GM23338 (cell line): ENCODE data around the gene PPP4R2. TPM values are rescaled to one million over a fixed set of nuclear protein-coding genes. Genes with fewer than 3 reads are reported as not detected.

Experiments
- ATAC-seq: fragments of 200-7000 bp; cut with Tn5 transposase; 3 replicates; pipeline ENCODE4 v1.9.1; 2020
- DNase-seq: peaks from one replicate; pipeline ENCODE4 v3.0.0-alpha.2; 2015; ENCODE audit warnings: low spot score
- H2AFZ ChIP-seq: fragments of 200-600 bp; sonication (generic); 2 replicates; pipeline ENCODE4 v1.8.0; 2016; ENCODE audit warnings: antibody characterized with exemption, mild to moderate bottlenecking, moderate library complexity
- H3F3A ChIP-seq: fragments of 200-600 bp; sonication (generic); replicated peaks from 2 replicates; pipeline ENCODE4 v1.8.0; 2017; ENCODE audit warnings: antibody characterized with exemption, mixed run types, low read depth
- H3K27ac ChIP-seq: fragments of 200-600 bp; sonication (generic); 2 replicates; pipeline ENCODE4 v1.6.1; 2016; ENCODE audit warnings: low read depth
- H3K27me3 ChIP-seq: fragments of 200-600 bp; sonication (generic); 2 replicates; pipeline ENCODE4 v1.8.0; 2016; ENCODE audit warnings: mild to moderate bottlenecking, mixed run types, moderate library complexity; ENCODE audit not compliant: insufficient read depth
- H3K36me3 ChIP-seq: fragments of 200-600 bp; sonication (generic); 2 replicates; pipeline ENCODE4 v1.8.0; 2016; ENCODE audit warnings: mild to moderate bottlenecking; ENCODE audit not compliant: insufficient read depth
- H3K4me1 ChIP-seq: fragments of 200-600 bp; sonication (generic); 2 replicates; pipeline ENCODE4 v1.8.0; 2016; ENCODE audit warnings: mild to moderate bottlenecking, moderate library complexity; ENCODE audit not compliant: insufficient read depth
- H3K4me2 ChIP-seq: fragments of 200-600 bp; sonication (generic); 2 replicates; pipeline ENCODE4 v1.7.1; 2017; ENCODE audit warnings: mixed run types
- H3K4me3 ChIP-seq: fragments of 200-600 bp; sonication (generic); 2 replicates; pipeline ENCODE4 v1.6.1; 2016; ENCODE audit warnings: mixed run types
- H3K79me2 ChIP-seq: fragments of 200-600 bp; sonication (generic); replicated peaks from 2 replicates; pipeline ENCODE4 v1.8.0; 2017; ENCODE audit warnings: mild to moderate bottlenecking; ENCODE audit not compliant: insufficient read depth
- H3K9me2 ChIP-seq: fragments of 200-600 bp; sonication (generic); 2 replicates; pipeline ENCODE4 v1.8.0; 2017; ENCODE audit not compliant: insufficient read depth
- H4K20me1 ChIP-seq: fragments of 200-600 bp; sonication (generic); replicated peaks from 2 replicates; pipeline ENCODE4 v1.8.0; 2017; ENCODE audit warnings: mild to moderate bottlenecking; ENCODE audit not compliant: insufficient read depth
- H3K27ac Mint-ChIP-seq: 2 replicates; pipeline ENCODE4 v1.8.0; 2020; ENCODE audit warnings: inconsistent platforms, mild to moderate bottlenecking, moderate library complexity, mixed read lengths
- H3K27me3 Mint-ChIP-seq: 3 replicates; pipeline ENCODE4 v1.8.0; 2022; ENCODE audit warnings: low read depth, mild to moderate bottlenecking, moderate library complexity, mixed read lengths, inconsistent platforms; ENCODE audit not compliant: insufficient read depth, poor library complexity
- H3K36me3 Mint-ChIP-seq: 3 replicates; pipeline ENCODE4 v1.8.0; 2021; ENCODE audit warnings: low read depth, mild to moderate bottlenecking, inconsistent platforms, moderate library complexity, mixed read lengths
- H3K4me1 Mint-ChIP-seq: 3 replicates; pipeline ENCODE4 v1.8.0; 2020; ENCODE audit warnings: mild to moderate bottlenecking, inconsistent platforms, mixed read lengths
- H3K4me3 Mint-ChIP-seq: 3 replicates; pipeline ENCODE4 v1.8.0; 2021; ENCODE audit warnings: moderate library complexity, mild to moderate bottlenecking, inconsistent platforms, mixed read lengths
- H3K9me3 Mint-ChIP-seq: 3 replicates; pipeline ENCODE4 v1.8.0; 2020; ENCODE audit warnings: moderate library complexity, mild to moderate bottlenecking, inconsistent platforms, mixed read lengths
- CREB1 ChIP-seq: fragments of 250-450 bp; sonication (Bioruptor Pico); IDR thresholded peaks from 2 replicates; pipeline ENCODE4 v1.5.0; 2020; ENCODE audit warnings: low read depth, mild to moderate bottlenecking, moderate library complexity
- CTCF ChIP-seq, 2 experiments: fragments of 200-600 bp in 1 of 2; sonication (generic) in 1 of 2; conservative IDR thresholded peaks; 2 replicates each; pipeline versions ENCODE4 v1.5.1 to v1.6.1; 2016 to 2017; ENCODE audit warnings: antibody characterized with exemption in 2 of 2, low read depth in 2 of 2, mild to moderate bottlenecking in 2 of 2, moderate library complexity in 1 of 2
- ETS1 ChIP-seq: IDR thresholded peaks from 2 replicates; pipeline ENCODE4 v1.6.1; 2016; ENCODE audit warnings: antibody characterized with exemption
- EZH2 ChIP-seq: fragments of 200-600 bp; sonication (generic); IDR thresholded peaks from one replicate; pipeline ENCODE4 v1.8.0; 2017; ENCODE audit warnings: antibody characterized with exemption, mild to moderate bottlenecking, low read depth; ENCODE audit not compliant: unreplicated experiment
- JUNB ChIP-seq: IDR thresholded peaks from one replicate; pipeline ENCODE4 v1.6.1; 2016; ENCODE audit warnings: antibody characterized with exemption; ENCODE audit not compliant: unreplicated experiment
- NANOG ChIP-seq: IDR thresholded peaks from 2 replicates; pipeline ENCODE4 v1.6.1; 2016; ENCODE audit warnings: antibody characterized with exemption, borderline replicate concordance
- POLR2AphosphoS5 ChIP-seq: IDR thresholded peaks from 2 replicates; pipeline ENCODE4 v1.6.1; 2016; ENCODE audit warnings: antibody characterized with exemption, low read depth
- REST ChIP-seq: IDR thresholded peaks from one replicate; pipeline ENCODE4 v1.6.1; 2018; ENCODE audit warnings: antibody characterized with exemption; ENCODE audit not compliant: unreplicated experiment
- STAT1 ChIP-seq: IDR thresholded peaks from one replicate; pipeline ENCODE4 v1.6.1; 2016; ENCODE audit warnings: antibody characterized with exemption; ENCODE audit not compliant: unreplicated experiment
- ZNF114 ChIP-seq: fragments of 250-450 bp; sonication (Bioruptor Pico); IDR thresholded peaks from 2 replicates; pipeline ENCODE4 v1.5.0; 2020; ENCODE audit warnings: mild to moderate bottlenecking, moderate library complexity
- polyA plus RNA-seq: library from polyadenylated mRNA; unstranded; fragments of >200 nt; fragmentation: Nextera tagmentation; extraction: Ambion mirVana; gene quantifications from 2 replicates; pipeline ENCODE4 v1.2.1, GENCODE V29; 2016
- total RNA-seq: library from RNA; depleted of rRNA; stranded (reverse); fragments of >200 nt; shearing (Covaris generic); gene quantifications from 2 replicates; pipeline ENCODE4 v1.2.3, GENCODE V29; 2014
- TF ChIP-seq, protein P1 (sequence below): fragments of 250-450 bp; sonication (Bioruptor Pico); IDR thresholded peaks from 2 replicates; pipeline ENCODE4 v1.5.0; 2020; ENCODE audit warnings: mild to moderate bottlenecking, moderate library complexity

PPP4R2 gene
- total and polyA plus RNA-seq, 2 experiments from 2014 or later = 62.7 to 117 TPM

DNA sequence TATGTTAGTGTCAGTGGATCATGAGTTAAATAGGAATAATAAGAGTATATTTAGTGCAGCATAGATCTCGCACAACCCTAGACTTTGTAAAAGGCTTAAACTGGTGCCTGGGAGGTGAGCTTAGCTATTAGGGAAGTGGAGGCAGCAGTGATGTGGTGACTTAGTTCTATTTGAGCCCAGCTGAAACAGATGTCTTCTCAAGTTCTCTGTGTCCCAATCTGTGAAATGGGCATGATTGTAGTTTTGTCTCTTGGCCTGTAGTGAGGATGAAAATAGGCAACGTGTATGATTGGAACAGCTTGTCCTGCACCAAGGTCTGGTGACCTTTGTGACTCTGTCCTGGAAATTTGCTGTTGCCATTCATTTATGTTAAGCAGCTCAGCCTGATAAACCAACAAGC is 99.6 kb downstream of the PPP4R2 start:
- H3K9me3 Mint-ChIP-seq = no peaks in the 10 kb centered on the region; the same call in 2 of the 3 replicates
- DNase-seq = no peak
- no peak for ATAC-seq
- peaks cover 19% of the 10 kb centered on the region for H3K4me1 Mint-ChIP-seq
- peaks cover 2% of the 10 kb centered on the region for H3K27me3 Mint-ChIP-seq
- H3K27ac ChIP-seq = no peak overlapping the region
- no peak overlapping the region for H3K27ac Mint-ChIP-seq
- no peaks in the 10 kb centered on the region for H3K9me2 ChIP-seq
- H3K4me1 ChIP-seq = peaks cover 13% of the 10 kb centered on the region
- H3K4me3 ChIP-seq = no peak overlapping the region
- no peak overlapping the region for H3K4me3 Mint-ChIP-seq
- no peaks in the 10 kb centered on the region for H4K20me1 ChIP-seq
- H3K36me3 Mint-ChIP-seq = no peaks in the 10 kb centered on the region
- H3K4me2 ChIP-seq = no peak overlapping the region
- no peaks in the 10 kb centered on the region for H3K27me3 ChIP-seq
- no peaks in the 10 kb centered on the region for H3F3A ChIP-seq
- no peak overlapping the region for H2AFZ ChIP-seq
- no peaks in the 10 kb centered on the region for H3K79me2 ChIP-seq
- no peak for TF ChIP-seq JUNB
- TF ChIP-seq POLR2AphosphoS5 = no peak
- TF ChIP-seq EZH2 = no peak
- no peak for TF ChIP-seq STAT1
- TF ChIP-seq CTCF (conservative IDR thresholded peaks at IDR 0.05; ENCODE audit: low read depth in 2 of 2) = no peak
- no peak for TF ChIP-seq ZNF114 (CRISPR knock-in tag)
- no peak for TF ChIP-seq ETS1
- no peaks in the 10 kb centered on the region for H3K36me3 ChIP-seq

DNA sequence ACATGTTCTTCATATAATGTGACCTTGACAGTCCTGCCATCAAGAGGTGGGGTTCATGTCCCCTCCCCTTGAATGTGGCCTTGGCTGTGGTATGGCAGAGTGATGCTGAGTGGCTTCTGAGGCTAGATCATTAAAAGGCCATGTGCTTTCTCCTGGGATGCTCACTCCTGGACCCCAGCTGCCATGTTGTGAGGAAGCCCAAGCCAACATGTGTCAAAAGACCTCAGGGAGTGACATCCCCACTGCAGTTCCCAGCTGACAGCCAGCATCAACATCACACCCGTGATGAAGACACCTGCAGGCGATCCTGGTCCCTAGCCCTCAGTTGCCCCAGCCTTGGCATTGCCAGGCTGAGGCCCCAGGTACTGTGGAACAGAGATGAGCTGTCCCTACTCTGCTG is 101.4 kb downstream of the PPP4R2 start:
- Mint-ChIP-seq H3K9me3 (no peaks in the 10 kb centered on the region; the same call in 2 of the 3 replicates), H3K4me1 (peaks cover 22% of the 10 kb centered on the region), H3K4me3 (no peak overlapping the region), H3K27ac (no peak overlapping the region), H3K27me3 (peaks cover 9% of the 10 kb centered on the region), H3K36me3 (no peaks in the 10 kb centered on the region)
- no peaks in the 10 kb centered on the region for H3K36me3 ChIP-seq
- no peaks in the 10 kb centered on the region for H4K20me1 ChIP-seq
- H3F3A ChIP-seq = no peaks in the 10 kb centered on the region
- H3K27ac ChIP-seq = no peak overlapping the region
- H3K9me2 ChIP-seq = no peaks in the 10 kb centered on the region
- peaks cover 13% of the 10 kb centered on the region for H3K4me1 ChIP-seq
- H2AFZ ChIP-seq = no peak overlapping the region
- no peaks in the 10 kb centered on the region for H3K79me2 ChIP-seq
- H3K4me3 ChIP-seq = no peak overlapping the region
- H3K27me3 ChIP-seq = no peaks in the 10 kb centered on the region
- no peak for DNase-seq
- H3K4me2 ChIP-seq = no peak overlapping the region
- ATAC-seq = no peak
- TF ChIP-seq REST (no peak), NANOG (no peak), JUNB (no peak), CREB1 (no peak)
- TF ChIP-seq, protein P1, sequence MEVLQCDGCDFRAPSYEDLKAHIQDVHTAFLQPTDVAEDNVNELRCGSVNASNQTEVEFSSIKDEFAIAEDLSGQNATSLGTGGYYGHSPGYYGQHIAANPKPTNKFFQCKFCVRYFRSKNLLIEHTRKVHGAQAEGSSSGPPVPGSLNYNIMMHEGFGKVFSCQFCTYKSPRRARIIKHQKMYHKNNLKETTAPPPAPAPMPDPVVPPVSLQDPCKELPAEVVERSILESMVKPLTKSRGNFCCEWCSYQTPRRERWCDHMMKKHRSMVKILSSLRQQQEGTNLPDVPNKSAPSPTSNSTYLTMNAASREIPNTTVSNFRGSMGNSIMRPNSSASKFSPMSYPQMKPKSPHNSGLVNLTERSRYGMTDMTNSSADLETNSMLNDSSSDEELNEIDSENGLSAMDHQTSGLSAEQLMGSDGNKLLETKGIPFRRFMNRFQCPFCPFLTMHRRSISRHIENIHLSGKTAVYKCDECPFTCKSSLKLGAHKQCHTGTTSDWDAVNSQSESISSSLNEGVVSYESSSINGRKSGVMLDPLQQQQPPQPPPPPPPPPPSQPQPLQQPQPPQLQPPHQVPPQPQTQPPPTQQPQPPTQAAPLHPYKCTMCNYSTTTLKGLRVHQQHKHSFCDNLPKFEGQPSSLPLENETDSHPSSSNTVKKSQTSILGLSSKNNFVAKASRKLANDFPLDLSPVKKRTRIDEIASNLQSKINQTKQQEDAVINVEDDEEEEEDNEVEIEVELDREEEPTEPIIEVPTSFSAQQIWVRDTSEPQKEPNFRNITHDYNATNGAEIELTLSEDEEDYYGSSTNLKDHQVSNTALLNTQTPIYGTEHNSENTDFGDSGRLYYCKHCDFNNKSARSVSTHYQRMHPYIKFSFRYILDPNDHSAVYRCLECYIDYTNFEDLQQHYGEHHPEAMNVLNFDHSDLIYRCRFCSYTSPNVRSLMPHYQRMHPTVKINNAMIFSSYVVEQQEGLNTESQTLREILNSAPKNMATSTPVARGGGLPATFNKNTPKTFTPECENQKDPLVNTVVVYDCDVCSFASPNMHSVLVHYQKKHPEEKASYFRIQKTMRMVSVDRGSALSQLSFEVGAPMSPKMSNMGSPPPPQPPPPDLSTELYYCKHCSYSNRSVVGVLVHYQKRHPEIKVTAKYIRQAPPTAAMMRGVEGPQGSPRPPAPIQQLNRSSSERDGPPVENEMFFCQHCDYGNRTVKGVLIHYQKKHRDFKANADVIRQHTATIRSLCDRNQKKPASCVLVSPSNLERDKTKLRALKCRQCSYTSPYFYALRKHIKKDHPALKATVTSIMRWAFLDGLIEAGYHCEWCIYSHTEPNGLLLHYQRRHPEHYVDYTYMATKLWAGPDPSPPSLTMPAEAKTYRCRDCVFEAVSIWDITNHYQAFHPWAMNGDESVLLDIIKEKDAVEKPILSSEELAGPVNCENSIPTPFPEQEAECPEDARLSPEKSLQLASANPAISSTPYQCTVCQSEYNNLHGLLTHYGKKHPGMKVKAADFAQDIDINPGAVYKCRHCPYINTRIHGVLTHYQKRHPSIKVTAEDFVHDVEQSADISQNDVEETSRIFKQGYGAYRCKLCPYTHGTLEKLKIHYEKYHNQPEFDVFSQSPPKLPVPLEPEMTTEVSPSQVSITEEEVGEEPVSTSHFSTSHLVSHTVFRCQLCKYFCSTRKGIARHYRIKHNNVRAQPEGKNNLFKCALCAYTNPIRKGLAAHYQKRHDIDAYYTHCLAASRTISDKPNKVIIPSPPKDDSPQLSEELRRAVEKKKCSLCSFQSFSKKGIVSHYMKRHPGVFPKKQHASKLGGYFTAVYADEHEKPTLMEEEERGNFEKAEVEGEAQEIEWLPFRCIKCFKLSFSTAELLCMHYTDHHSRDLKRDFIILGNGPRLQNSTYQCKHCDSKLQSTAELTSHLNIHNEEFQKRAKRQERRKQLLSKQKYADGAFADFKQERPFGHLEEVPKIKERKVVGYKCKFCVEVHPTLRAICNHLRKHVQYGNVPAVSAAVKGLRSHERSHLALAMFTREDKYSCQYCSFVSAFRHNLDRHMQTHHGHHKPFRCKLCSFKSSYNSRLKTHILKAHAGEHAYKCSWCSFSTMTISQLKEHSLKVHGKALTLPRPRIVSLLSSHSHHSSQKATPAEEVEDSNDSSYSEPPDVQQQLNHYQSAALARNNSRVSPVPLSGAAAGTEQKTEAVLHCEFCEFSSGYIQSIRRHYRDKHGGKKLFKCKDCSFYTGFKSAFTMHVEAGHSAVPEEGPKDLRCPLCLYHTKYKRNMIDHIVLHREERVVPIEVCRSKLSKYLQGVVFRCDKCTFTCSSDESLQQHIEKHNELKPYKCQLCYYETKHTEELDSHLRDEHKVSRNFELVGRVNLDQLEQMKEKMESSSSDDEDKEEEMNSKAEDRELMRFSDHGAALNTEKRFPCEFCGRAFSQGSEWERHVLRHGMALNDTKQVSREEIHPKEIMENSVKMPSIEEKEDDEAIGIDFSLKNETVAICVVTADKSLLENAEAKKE = no peak
